Nucleus accumbens (tissue), 56 donors: Measurements from ENCODE around the gene ZNRF4.
"Not testable (repeated sequence)": the region's sequence is repeated elsewhere in the genome, so short reads cannot be mapped to it uniquely, and the experiment has no call there.

Source experiments
- DNase-seq, 56 donors: peaks; one replicate each; lab custom pipeline; 2025; lab: John Stamatoyannopoulos, UW

ZNRF4 gene

GRCh38 chr19:5455367-5456129 lies at the start of gene ZNRF4:
ZNRF4 (plus strand) TSS chr19:5455417; CDS start chr19:5455492, 75 bp downstream.
- no peak for DNase-seq

GRCh38 chr19:5406198-5406597 lies 49.0 kb upstream of the ZNRF4 start:
- not testable (repeated sequence) for DNase-seq

- DNase-seq = peak in 2 of 56 donors; percentile 2 to 13
These were observed 48.4 kb upstream of the ZNRF4 start for GRCh38 chr19:5406816-5407215.

- no peak for DNase-seq
These were observed 47.9 kb upstream of the ZNRF4 start for GRCh38 chr19:5407356-5407755.

- DNase-seq = no peak
These were observed 37.5 kb upstream of the ZNRF4 start for GRCh38 chr19:5417495-5418436.

- no peak for DNase-seq
These were observed 36.5 kb upstream of the ZNRF4 start for GRCh38 chr19:5418677-5419076.

- no peak for DNase-seq
These were observed 34.3 kb upstream of the ZNRF4 start for GRCh38 chr19:5420953-5421352.

GRCh38 chr19:5423567-5424125 lies 31.6 kb upstream of the ZNRF4 start:
- DNase-seq = no peak

- DNase-seq = no peak
These were observed 30.8 kb upstream of the ZNRF4 start for GRCh38 chr19:5424192-5424973.

GRCh38 chr19:5425260-5425659 lies 30.0 kb upstream of the ZNRF4 start:
- no peak for DNase-seq

GRCh38 chr19:5430237-5430636 lies 25.0 kb upstream of the ZNRF4 start:
- no peak for DNase-seq

- no peak for DNase-seq
These were observed 22.5 kb upstream of the ZNRF4 start for GRCh38 chr19:5432687-5433086.

GRCh38 chr19:5434351-5434917 lies 20.8 kb upstream of the ZNRF4 start:
- DNase-seq = no peak

GRCh38 chr19:5434970-5435641 lies 20.1 kb upstream of the ZNRF4 start:
- DNase-seq = peak in 35 of 56 donors; percentile 3 to 74 (median 34)

- DNase-seq = no peak
These were observed 19.6 kb upstream of the ZNRF4 start for GRCh38 chr19:5435642-5436017.

GRCh38 chr19:5436106-5436947 lies 18.9 kb upstream of the ZNRF4 start:
- DNase-seq = peak in 47 of 56 donors; percentile 2 to 79 (median 28)

GRCh38 chr19:5436948-5437306 lies 18.3 kb upstream of the ZNRF4 start:
- DNase-seq = peak in 1 of 56 donors; percentile 58

GRCh38 chr19:5438756-5439155 lies 16.5 kb upstream of the ZNRF4 start:
- DNase-seq = not testable (repeated sequence)

- DNase-seq = no peak
These were observed 15.8 kb upstream of the ZNRF4 start for GRCh38 chr19:5439452-5439851.
